Hepatic stellate cell (primary cell): Measurements from ENCODE around the gene RHBDF2.

Source experiments
- DNase-seq: peaks from one replicate; pipeline ENCODE4 v3.0.0; 2011; ENCODE audit warnings: low spot score

RHBDF2 gene

GRCh38 chr17:76479515-76480060 lies 21.6 kb downstream of the RHBDF2 start:
- DNase-seq = no peak

- DNase-seq = no peak
These were observed 22.3 kb downstream of the RHBDF2 start for GRCh38 chr17:76478730-76479514.

- DNase-seq = no peak
These were observed 23.1 kb downstream of the RHBDF2 start for GRCh38 chr17:76478097-76478496.

- DNase-seq = no peak
These were observed 23.6 kb downstream of the RHBDF2 start for GRCh38 chr17:76477576-76477975.

GRCh38 chr17:76476736-76477135 lies 24.5 kb downstream of the RHBDF2 start:
- no peak for DNase-seq

GRCh38 chr17:76475302-76475701 lies 25.9 kb downstream of the RHBDF2 start:
- no peak for DNase-seq

GRCh38 chr17:76474894-76475293 lies 26.3 kb downstream of the RHBDF2 start:
- DNase-seq = no peak

- no peak for DNase-seq
These were observed 27.0 kb downstream of the RHBDF2 start for GRCh38 chr17:76474238-76474637.

GRCh38 chr17:76473541-76473985 lies 27.7 kb downstream of the RHBDF2 start:
- no peak for DNase-seq

GRCh38 chr17:76472726-76473125 lies 28.5 kb downstream of the RHBDF2 start:
- DNase-seq = no peak

GRCh38 chr17:76472258-76472645 lies 29.0 kb downstream of the RHBDF2 start:
- no peak for DNase-seq

GRCh38 chr17:76471498-76472257 lies 29.5 kb downstream of the RHBDF2 start:
- no peak for DNase-seq

- no peak for DNase-seq
These were observed 31.1 kb downstream of the RHBDF2 start for GRCh38 chr17:76469991-76470739.

GRCh38 chr17:76469076-76469990 lies 31.9 kb downstream of the RHBDF2 start:
- DNase-seq = no peak

GRCh38 chr17:76468634-76469010 lies 32.6 kb downstream of the RHBDF2 start:
- DNase-seq = no peak

GRCh38 chr17:76467809-76468633 lies 33.2 kb downstream of the RHBDF2 start:
- no peak for DNase-seq

- no peak for DNase-seq
These were observed 33.9 kb downstream of the RHBDF2 start, which contains the start of gene AANAT for GRCh38 chr17:76467366-76467765. TSS of gene AANAT (plus strand) at chr17:76467603. CDS start at chr17:76468747, 1,144 bp downstream.

- DNase-seq = no peak
These were observed 34.5 kb downstream of the RHBDF2 start for GRCh38 chr17:76466775-76467130.

GRCh38 chr17:76462556-76463290 lies 38.5 kb downstream of the RHBDF2 start:
- no peak for DNase-seq
